ENCODE data around the gene SARNP. TPM values are rescaled to one million over a fixed set of nuclear protein-coding genes. Genes with fewer than 3 reads are reported as not detected.
A peak's percentile ranks its signal among the peaks of the same experiment; 100 is the strongest.

SARNP gene
- total and polyA plus RNA-seq, 9 of the 15 experiments (the other 6 are each of a cell fraction or from before 2014, with no cell fraction given) = 70.1 to 400 (median 198) TPM

DNA sequence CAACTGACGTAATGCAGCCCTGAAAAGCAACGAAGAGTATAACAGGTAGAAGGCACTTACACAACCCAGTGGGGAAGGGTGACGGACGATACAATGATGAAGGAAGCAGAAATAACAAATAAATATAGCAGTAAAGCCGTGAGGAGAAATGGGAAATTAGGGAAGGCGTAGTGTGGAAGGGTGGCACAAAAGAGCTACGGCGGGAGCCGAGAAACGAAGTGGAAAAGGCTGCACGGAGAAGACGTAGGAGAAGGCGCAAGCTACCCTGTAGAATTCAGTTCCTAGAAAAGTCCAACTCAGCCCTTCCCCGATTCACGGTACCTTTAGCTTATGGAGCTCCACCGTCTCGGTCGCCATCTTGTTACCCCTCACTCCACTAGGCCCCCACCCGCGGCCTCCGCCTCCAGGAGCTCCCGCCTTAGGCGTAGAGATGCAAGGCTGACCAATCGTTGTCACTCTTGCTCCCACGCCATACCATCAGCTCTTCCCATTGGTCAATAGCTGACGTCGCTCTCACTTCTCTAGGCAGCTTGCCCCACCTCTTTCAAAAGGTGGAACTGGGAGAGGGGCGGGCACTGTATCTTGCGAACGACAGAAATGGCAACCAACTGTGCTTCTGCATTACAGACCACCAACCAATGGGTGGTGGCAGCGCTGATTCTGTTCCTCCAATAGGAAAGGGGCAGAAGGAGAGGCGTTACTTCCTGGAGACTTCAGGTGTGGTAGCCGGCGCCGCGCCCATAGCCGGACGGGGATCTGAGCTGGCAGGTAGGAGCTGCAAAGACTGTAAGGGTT lies at the start of gene SARNP, which contains the start of gene ORMDL2 (continued):
- TF ChIP-seq, protein P1, sequence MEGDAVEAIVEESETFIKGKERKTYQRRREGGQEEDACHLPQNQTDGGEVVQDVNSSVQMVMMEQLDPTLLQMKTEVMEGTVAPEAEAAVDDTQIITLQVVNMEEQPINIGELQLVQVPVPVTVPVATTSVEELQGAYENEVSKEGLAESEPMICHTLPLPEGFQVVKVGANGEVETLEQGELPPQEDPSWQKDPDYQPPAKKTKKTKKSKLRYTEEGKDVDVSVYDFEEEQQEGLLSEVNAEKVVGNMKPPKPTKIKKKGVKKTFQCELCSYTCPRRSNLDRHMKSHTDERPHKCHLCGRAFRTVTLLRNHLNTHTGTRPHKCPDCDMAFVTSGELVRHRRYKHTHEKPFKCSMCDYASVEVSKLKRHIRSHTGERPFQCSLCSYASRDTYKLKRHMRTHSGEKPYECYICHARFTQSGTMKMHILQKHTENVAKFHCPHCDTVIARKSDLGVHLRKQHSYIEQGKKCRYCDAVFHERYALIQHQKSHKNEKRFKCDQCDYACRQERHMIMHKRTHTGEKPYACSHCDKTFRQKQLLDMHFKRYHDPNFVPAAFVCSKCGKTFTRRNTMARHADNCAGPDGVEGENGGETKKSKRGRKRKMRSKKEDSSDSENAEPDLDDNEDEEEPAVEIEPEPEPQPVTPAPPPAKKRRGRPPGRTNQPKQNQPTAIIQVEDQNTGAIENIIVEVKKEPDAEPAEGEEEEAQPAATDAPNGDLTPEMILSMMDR (IDR thresholded peaks at IDR 0.05 in 2 of 3, conservative IDR thresholded peaks at IDR 0.05 in 1 of 3; ENCODE audit: insufficient read depth in 2 of 3, low read depth in 1 of 3, low read length in 3 of 3) = no peak
- TF ChIP-seq, protein P2, sequence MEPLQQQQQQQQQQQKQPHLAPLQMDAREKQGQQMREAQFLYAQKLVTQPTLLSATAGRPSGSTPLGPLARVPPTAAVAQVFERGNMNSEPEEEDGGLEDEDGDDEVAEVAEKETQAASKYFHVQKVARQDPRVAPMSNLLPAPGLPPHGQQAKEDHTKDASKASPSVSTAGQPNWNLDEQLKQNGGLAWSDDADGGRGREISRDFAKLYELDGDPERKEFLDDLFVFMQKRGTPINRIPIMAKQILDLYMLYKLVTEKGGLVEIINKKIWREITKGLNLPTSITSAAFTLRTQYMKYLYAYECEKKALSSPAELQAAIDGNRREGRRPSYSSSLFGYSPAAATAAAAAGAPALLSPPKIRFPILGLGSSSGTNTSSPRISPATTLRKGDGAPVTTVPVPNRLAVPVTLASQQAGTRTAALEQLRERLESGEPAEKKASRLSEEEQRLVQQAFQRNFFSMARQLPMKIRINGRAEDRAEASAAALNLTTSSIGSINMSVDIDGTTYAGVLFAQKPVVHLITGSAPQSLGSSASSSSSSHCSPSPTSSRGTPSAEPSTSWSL (CRISPR knock-in tag; IDR thresholded peaks at IDR 0.05; ENCODE audit: borderline replicate concordance) = no peak
- TF ChIP-seq, protein P3, sequence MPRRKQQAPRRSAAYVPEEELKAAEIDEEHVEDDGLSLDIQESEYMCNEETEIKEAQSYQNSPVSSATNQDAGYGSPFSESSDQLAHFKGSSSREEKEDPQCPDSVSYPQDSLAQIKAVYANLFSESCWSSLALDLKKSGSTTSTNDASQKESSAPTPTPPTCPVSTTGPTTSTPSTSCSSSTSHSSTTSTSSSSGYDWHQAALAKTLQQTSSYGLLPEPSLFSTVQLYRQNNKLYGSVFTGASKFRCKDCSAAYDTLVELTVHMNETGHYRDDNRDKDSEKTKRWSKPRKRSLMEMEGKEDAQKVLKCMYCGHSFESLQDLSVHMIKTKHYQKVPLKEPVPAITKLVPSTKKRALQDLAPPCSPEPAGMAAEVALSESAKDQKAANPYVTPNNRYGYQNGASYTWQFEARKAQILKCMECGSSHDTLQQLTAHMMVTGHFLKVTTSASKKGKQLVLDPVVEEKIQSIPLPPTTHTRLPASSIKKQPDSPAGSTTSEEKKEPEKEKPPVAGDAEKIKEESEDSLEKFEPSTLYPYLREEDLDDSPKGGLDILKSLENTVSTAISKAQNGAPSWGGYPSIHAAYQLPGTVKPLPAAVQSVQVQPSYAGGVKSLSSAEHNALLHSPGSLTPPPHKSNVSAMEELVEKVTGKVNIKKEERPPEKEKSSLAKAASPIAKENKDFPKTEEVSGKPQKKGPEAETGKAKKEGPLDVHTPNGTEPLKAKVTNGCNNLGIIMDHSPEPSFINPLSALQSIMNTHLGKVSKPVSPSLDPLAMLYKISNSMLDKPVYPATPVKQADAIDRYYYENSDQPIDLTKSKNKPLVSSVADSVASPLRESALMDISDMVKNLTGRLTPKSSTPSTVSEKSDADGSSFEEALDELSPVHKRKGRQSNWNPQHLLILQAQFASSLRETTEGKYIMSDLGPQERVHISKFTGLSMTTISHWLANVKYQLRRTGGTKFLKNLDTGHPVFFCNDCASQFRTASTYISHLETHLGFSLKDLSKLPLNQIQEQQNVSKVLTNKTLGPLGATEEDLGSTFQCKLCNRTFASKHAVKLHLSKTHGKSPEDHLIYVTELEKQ (CRISPR knock-in tag; IDR thresholded peaks at IDR 0.05) = no peak
- no peak for TF ChIP-seq ZNF764 (CRISPR knock-in tag; IDR thresholded peaks at IDR 0.05; ENCODE audit: low read depth)
- TF ChIP-seq KDM1A (IDR thresholded peaks at IDR 0.05) = no peak
- no peak for TF ChIP-seq ZBTB1 (CRISPR knock-in tag; IDR thresholded peaks at IDR 0.05; ENCODE audit: borderline replicate concordance, low read depth)
- TF ChIP-seq POLR3G (IDR thresholded peaks at IDR 0.05; ENCODE audit: extremely low read depth, insufficient read length, insufficient replicate concordance) = no peak
- TF ChIP-seq RFX5 (IDR thresholded peaks at IDR 0.05; ENCODE audit: low read depth, low read length) = no peak
- TF ChIP-seq, protein P4, sequence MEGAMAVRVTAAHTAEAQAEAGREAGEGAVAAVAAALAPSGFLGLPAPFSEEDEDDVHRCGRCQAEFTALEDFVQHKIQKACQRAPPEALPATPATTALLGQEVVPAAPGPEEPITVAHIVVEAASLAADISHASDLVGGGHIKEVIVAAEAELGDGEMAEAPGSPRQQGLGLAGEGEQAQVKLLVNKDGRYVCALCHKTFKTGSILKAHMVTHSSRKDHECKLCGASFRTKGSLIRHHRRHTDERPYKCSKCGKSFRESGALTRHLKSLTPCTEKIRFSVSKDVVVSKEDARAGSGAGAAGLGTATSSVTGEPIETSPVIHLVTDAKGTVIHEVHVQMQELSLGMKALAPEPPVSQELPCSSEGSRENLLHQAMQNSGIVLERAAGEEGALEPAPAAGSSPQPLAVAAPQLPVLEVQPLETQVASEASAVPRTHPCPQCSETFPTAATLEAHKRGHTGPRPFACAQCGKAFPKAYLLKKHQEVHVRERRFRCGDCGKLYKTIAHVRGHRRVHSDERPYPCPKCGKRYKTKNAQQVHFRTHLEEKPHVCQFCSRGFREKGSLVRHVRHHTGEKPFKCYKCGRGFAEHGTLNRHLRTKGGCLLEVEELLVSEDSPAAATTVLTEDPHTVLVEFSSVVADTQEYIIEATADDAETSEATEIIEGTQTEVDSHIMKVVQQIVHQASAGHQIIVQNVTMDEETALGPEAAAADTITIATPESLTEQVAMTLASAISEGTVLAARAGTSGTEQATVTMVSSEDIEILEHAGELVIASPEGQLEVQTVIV (CRISPR knock-in tag; IDR thresholded peaks at IDR 0.05; ENCODE audit: borderline replicate concordance) = no peak
- TF ChIP-seq RFX7 (CRISPR knock-in tag; IDR thresholded peaks at IDR 0.05) = no peak
- TF ChIP-seq CXXC5 (CRISPR knock-in tag; IDR thresholded peaks at IDR 0.05) = peak; percentile 95
- peak; percentile 49 for TF ChIP-seq CCNT2 (IDR thresholded peaks at IDR 0.05; ENCODE audit: borderline replicate concordance, extremely low read depth, insufficient read length, low read depth, low read length)
- no peak for TF ChIP-seq ZNF212 (CRISPR knock-in tag; IDR thresholded peaks at IDR 0.05)

All from K562 (cell line).